ENCODE measurements around the gene PEPD.

DNA sequence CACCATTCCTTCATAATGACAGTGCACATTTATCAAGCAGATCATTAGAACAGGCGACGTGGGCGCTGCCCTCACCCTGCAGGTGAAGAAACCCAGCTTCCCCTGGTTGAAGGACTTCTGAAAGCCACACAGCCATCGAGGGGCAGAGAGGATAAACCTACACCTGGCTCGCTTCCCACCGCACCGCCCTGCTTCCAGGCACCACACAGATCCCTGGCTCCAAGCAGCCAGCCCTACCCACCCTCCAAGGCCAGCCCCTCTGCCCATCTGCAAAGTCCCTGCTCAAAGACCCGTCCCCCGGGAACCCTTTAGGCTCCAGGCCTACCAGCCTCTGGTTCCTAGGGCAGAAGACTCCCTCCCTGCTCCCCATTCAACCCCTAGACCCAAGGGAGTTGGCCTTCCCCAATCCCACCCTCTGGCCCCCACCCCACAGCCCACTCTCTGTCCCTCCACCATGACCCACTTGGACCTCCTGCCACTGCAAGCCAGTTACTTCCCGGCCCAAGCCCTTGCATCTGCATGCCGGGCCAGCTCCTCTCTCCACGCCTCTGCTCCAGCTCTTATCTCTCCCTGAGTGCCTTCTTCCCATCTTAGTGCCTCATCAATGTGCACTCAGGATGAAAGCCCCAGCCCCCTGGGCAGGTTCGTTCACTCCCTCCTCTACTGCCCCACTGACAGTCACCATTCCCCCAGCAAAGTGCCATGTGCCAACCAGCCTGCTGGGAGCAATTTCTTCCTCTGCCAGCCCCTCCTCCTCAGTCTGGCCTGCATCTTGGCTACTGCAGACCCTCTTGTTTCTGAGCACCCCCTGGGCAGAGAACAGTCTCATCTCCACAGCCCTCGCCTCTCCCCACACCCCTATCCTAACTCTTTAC, 28.0 kb downstream of the PEPD start:
- TF ChIP-seq, protein P1, sequence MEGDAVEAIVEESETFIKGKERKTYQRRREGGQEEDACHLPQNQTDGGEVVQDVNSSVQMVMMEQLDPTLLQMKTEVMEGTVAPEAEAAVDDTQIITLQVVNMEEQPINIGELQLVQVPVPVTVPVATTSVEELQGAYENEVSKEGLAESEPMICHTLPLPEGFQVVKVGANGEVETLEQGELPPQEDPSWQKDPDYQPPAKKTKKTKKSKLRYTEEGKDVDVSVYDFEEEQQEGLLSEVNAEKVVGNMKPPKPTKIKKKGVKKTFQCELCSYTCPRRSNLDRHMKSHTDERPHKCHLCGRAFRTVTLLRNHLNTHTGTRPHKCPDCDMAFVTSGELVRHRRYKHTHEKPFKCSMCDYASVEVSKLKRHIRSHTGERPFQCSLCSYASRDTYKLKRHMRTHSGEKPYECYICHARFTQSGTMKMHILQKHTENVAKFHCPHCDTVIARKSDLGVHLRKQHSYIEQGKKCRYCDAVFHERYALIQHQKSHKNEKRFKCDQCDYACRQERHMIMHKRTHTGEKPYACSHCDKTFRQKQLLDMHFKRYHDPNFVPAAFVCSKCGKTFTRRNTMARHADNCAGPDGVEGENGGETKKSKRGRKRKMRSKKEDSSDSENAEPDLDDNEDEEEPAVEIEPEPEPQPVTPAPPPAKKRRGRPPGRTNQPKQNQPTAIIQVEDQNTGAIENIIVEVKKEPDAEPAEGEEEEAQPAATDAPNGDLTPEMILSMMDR (IDR thresholded peaks at IDR 0.05), result no peak
- no peak for TF ChIP-seq POLR2A (IDR thresholded peaks at IDR 0.05)

Data from Peyer's patch (tissue), 4 donors.